ENCODE measurements around the gene SEPTIN1.
A peak's percentile ranks its signal among the peaks of the same experiment; 100 is the strongest.

Gene SEPTIN1

GRCh38 chr16:30372038-30372712 is 10.2 kb downstream of the SEPTIN1 start:
- no peak for ATAC-seq
- Mint-ChIP-seq H3K27ac (peak overlapping the region; percentile 85), H3K4me1 (peaks cover 37% of the 10 kb centered on the region)

DNA sequence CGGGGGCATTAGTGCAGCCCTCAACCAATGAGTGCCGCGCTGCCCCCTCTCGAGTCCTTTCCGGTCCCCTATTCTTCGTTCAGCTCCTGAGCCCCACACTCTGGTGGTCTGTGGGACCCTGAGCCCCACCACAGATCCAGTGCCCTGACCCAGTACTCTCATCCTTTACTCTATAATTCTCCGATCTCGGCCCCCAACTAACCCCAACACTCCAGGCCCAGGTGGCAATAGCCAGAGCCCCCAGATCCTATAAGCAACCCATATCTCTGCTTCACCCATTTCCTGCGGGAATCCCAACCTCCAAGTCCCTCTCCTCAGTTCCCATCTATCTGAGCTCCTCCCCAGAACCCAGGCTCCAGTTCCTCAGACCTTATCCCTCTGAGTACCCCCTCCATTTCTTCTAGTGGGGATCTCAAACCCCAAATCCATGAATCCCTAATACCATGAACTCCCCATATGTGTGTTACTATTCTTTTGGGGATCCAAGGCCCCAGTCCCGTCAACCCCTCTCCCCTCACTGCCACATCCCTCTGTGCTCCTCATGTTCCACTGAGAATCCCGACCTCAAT is 11.0 kb downstream of the SEPTIN1 start:
- H3K27me3 Mint-ChIP-seq: no peaks in the 10 kb centered on the region
- peak overlapping the region; percentile 78 for H3K4me3 Mint-ChIP-seq
- H3K27ac Mint-ChIP-seq: peak overlapping the region; percentile 85
- no peaks in the 10 kb centered on the region for H3K9me3 Mint-ChIP-seq
- H3K4me1 Mint-ChIP-seq: peaks cover 41% of the 10 kb centered on the region
- no peak for ATAC-seq
- H3K36me3 Mint-ChIP-seq: peaks cover 11% of the 10 kb centered on the region

More at GRCh38 chr16:30372038-30372712, 10.2 kb downstream of the SEPTIN1 start:
- Mint-ChIP-seq H3K4me3 (peak overlapping the region; percentile 78), H3K27me3 (no peaks in the 10 kb centered on the region), H3K9me3 (no peaks in the 10 kb centered on the region), H3K36me3 (peaks cover 4% of the 10 kb centered on the region)

GRCh38 chr16:30370456-30371247 is 11.7 kb downstream of the SEPTIN1 start, which contains the start of gene TBC1D10B:
TBC1D10B (minus strand) TSS chr16:30370494; CDS start chr16:30370183, 311 bp downstream.
- H3K27ac Mint-ChIP-seq: peak within 1 kb of the TSS; percentile 85
- H3K36me3 Mint-ChIP-seq: peaks cover 11% of the 10 kb centered on the region
- H3K4me3 Mint-ChIP-seq: peak within 1 kb of the TSS; percentile 79
- ATAC-seq: peak; percentile 93
- H3K27me3 Mint-ChIP-seq: no peaks in the 10 kb centered on the region
- no peaks in the 10 kb centered on the region for H3K9me3 Mint-ChIP-seq
- H3K4me1 Mint-ChIP-seq: peaks cover 41% of the 10 kb centered on the region

GRCh38 chr16:30369938-30370455 is 12.4 kb downstream of the SEPTIN1 start:
- Mint-ChIP-seq H3K4me3 (peak overlapping the region; percentile 79), H3K36me3 (peaks cover 17% of the 10 kb centered on the region), H3K4me1 (peaks cover 47% of the 10 kb centered on the region), H3K27me3 (no peaks in the 10 kb centered on the region), H3K9me3 (no peaks in the 10 kb centered on the region), H3K27ac (peak overlapping the region; percentile 85)
- ATAC-seq: peak; percentile 10

DNA sequence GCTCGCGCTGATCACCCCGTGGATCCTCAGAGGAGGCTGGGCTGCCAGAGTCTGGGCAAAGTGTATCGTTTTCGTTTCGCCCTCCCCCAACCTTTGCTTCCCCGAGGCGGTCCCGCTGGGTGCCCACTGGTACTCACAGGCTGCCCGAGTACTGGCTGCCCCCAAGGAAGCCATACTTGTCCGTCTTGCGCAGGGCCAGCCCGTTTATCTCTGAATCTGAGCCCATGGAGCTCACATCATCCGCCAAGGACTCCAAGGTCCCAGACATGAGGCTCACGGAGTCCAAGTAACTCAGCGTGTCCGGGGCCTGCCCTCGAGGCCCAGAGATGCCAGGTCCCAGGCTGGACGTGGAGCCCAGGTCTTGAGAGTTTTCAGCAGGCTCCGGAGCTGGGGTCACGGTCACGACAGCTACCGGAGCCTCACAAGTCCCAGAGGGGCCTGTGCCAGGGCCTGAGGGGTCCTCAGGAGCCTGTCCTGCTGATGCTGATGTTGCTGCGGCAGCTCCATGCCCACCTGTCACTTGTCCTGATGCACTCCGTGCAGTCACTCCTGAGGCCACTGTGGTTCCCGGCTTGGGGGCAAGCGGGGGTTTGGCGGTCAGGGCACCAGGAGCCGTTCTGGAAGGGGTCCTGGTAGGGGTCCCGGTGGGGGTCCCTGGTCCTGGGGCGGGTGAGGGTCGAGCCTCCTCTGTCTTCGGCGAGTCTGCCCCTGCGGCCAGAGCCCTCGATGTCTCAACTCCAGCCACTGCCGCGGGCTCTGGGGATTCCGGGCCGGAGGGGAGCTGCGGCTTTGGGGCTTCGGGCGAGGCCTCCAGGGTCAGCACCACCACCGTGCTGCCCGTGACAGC is 13.0 kb downstream of the SEPTIN1 start:
- Mint-ChIP-seq H3K36me3 (peaks cover 23% of the 10 kb centered on the region), H3K4me1 (peaks cover 47% of the 10 kb centered on the region), H3K9me3 (no peaks in the 10 kb centered on the region), H3K27ac (peak overlapping the region; percentile 48), H3K27me3 (no peaks in the 10 kb centered on the region), H3K4me3 (peak overlapping the region; percentile 79)
- no peak for ATAC-seq

DNA sequence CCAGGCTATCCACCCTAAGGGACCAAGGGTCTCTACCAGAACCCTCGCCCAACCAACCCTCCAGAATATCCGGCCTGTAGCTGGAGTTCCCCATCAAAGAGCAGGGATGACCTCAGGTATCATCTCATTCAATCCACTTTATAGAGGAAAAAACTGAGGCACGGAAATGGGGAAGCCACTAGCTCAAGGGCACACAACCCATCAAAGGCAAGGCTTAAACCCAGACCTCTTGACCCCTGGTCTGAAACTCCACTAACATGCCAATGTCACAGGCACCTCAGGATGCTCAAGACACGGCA is 13.6 kb downstream of the SEPTIN1 start:
- Mint-ChIP-seq H3K9me3 (no peaks in the 10 kb centered on the region), H3K4me1 (peaks cover 47% of the 10 kb centered on the region), H3K27me3 (no peaks in the 10 kb centered on the region), H3K36me3 (peaks cover 25% of the 10 kb centered on the region), H3K4me3 (peak overlapping the region; percentile 79), H3K27ac (peak overlapping the region; percentile 48)
- ATAC-seq: no peak

- Mint-ChIP-seq H3K27ac (peak overlapping the region; percentile 48), H3K9me3 (no peaks in the 10 kb centered on the region), H3K4me1 (peaks cover 47% of the 10 kb centered on the region), H3K4me3 (peak overlapping the region; percentile 79), H3K36me3 (peaks cover 30% of the 10 kb centered on the region), H3K27me3 (no peaks in the 10 kb centered on the region)
- ATAC-seq: no peak
Measured at GRCh38 chr16:30368122-30368791, 14.1 kb downstream of the SEPTIN1 start.

DNA sequence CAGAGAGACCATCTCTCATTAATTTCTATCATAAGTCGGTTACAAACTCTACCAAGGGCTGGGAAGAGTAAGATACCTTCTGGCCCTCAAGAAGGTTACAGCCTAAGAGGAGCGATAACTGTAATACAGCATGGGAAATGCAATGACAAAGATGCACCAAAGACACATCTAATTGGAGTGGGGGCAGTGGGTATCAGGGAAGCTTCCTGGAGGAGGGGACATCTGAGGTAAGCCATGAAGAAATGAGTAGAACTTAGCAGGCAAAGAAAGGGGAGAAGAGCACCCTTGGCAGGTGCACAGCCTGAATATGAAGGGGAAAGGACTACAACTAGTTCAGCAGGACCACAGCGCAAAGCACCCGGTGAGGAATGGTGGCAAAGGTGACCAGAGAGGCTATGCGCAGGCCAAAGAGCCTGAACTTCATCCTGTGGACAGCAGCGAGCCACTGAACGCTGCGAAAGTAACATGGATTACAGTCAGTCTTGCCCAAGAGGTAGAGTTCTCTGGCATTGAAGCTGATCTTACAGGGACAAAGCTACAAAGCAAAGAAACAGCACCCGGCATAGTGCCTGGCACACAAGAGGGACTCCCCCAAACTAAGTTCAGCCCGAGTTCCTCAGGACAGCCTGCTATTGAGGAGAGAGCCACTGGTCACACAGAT is 14.9 kb downstream of the SEPTIN1 start:
- peak overlapping the region; percentile 79 for H3K4me3 Mint-ChIP-seq
- H3K27me3 Mint-ChIP-seq: no peaks in the 10 kb centered on the region
- H3K36me3 Mint-ChIP-seq: peaks cover 36% of the 10 kb centered on the region
- H3K27ac Mint-ChIP-seq: peak overlapping the region; percentile 43
- peaks cover 47% of the 10 kb centered on the region for H3K4me1 Mint-ChIP-seq
- no peaks in the 10 kb centered on the region for H3K9me3 Mint-ChIP-seq
- ATAC-seq: no peak

DNA sequence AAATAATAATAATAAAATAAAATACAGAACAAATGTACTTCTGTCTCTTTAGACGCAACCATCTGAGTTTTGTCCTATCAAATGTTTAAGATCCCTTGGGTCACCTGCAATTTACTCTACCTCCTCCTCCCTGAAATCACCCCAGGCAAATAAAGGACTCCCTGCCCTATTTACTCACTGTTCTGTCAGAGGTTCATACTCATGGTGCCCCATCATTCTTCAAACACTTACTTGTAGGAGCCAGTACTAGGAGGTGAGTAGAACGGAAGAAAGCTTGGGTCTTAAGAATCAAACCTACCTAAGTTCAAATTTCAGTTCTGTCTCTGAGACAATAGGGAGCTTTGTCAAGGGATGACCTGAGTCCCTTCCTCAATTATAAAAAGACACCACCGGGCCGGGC is 15.8 kb downstream of the SEPTIN1 start:
- Mint-ChIP-seq H3K27ac (no peak overlapping the region), H3K36me3 (peaks cover 40% of the 10 kb centered on the region), H3K9me3 (no peaks in the 10 kb centered on the region), H3K27me3 (no peaks in the 10 kb centered on the region), H3K4me1 (peaks cover 39% of the 10 kb centered on the region), H3K4me3 (no peak overlapping the region)
- no peak for ATAC-seq

GRCh38 chr16:30365200-30365599 is 17.2 kb downstream of the SEPTIN1 start:
- H3K4me3 Mint-ChIP-seq: no peak overlapping the region
- H3K27me3 Mint-ChIP-seq: no peaks in the 10 kb centered on the region
- H3K27ac Mint-ChIP-seq: no peak overlapping the region
- H3K36me3 Mint-ChIP-seq: peaks cover 52% of the 10 kb centered on the region
- no peaks in the 10 kb centered on the region for H3K9me3 Mint-ChIP-seq
- ATAC-seq: no peak
- H3K4me1 Mint-ChIP-seq: peaks cover 34% of the 10 kb centered on the region

DNA sequence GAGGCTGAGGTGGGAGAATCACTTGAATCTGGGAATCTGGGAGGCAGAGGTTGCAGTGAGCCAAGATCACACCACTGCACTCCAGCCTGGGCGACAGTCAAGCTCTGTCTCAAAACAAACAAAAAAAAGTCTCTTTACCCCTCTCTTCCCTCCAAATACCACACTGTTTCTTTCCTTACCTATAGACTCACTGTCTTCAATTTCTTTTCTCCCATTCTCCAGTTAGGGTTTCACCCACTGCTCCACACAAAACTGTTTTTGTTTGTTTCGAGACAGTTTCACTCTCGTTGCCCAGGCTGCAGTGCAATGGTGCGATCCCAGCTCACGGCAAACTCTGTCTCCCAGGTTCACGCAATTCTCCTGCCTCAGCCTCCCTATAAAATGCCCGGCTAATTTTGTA is 21.2 kb downstream of the SEPTIN1 start:
- Mint-ChIP-seq H3K9me3 (no peaks in the 10 kb centered on the region), H3K4me1 (peaks cover 18% of the 10 kb centered on the region), H3K36me3 (peaks cover 61% of the 10 kb centered on the region), H3K27me3 (no peaks in the 10 kb centered on the region), H3K27ac (no peak overlapping the region), H3K4me3 (no peak overlapping the region)
- ATAC-seq: no peak

DNA sequence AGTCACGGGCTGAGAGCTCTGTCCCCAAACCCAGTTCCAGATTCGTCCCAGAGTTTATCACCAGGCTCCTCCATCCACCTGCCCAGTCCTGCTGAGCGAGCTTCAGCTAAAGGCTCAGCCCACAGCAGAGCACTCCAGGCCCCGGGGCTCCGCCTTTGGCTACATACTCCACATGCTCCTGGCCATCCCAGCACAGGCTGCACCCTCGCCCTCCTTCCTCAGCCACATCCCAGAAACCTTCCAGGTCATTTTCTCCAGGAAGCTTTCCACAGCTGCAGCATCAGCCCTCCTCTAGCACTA is 22.5 kb downstream of the SEPTIN1 start:
- H3K27ac Mint-ChIP-seq: no peak overlapping the region
- H3K27me3 Mint-ChIP-seq: no peaks in the 10 kb centered on the region
- peaks cover 53% of the 10 kb centered on the region for H3K36me3 Mint-ChIP-seq
- H3K4me1 Mint-ChIP-seq: peaks cover 24% of the 10 kb centered on the region
- H3K9me3 Mint-ChIP-seq: no peaks in the 10 kb centered on the region
- ATAC-seq: no peak
- no peak overlapping the region for H3K4me3 Mint-ChIP-seq

- ATAC-seq: no peak
- Mint-ChIP-seq H3K4me1 (peaks cover 29% of the 10 kb centered on the region), H3K9me3 (no peaks in the 10 kb centered on the region), H3K4me3 (no peak overlapping the region), H3K27ac (no peak overlapping the region), H3K36me3 (peaks cover 54% of the 10 kb centered on the region), H3K27me3 (no peaks in the 10 kb centered on the region)
Measured at GRCh38 chr16:30358990-30359870, 23.1 kb downstream of the SEPTIN1 start.

Data from stimulated activated memory B cell treated with anti-CD40 and anti-IgM and Interleukin-4, amounts not matched to agents 10 μg/mL and 1 μg/mL and 100 μg/mL, for 72 hours (primary cell).